Posterior vena cava (tissue), 2 donors: ENCODE data around the gene DENND4B. TPM values are rescaled to one million over a fixed set of nuclear protein-coding genes. Genes with fewer than 3 reads are reported as not detected.

Source experiments
- DNase-seq: peaks from one replicate; pipeline ENCODE4 v3.0.0-alpha.2; 2020; ENCODE audit warnings: low spot score
- intact Hi-C, 2 donors: fragments of 100-400 bp; cut with DNase I; formaldehyde crosslinking; loops; one replicate each; pipeline versions ENCODE4 v1.14.1 to v1.14.2; 2022 to 2023
- total RNA-seq, 2 donors: library from RNA; stranded (reverse); fragmentation: NEBNext Ultra II Directional; extraction: Animal tissue kit (Norgen Biotek cat#: 25700); gene quantifications; one replicate each; pipeline ENCODE4 v1.2.1, GENCODE V29; 2021
- donor health status: DM: yes; HTN: yes; CAD: no.
- donor health status: DM: yes; HTN: yes; CAD: no.

Gene DENND4B
- total RNA-seq, 2 donors from 2014 or later, result 41.7 to 47.5 TPM

- DNase-seq, result no peak
- intact Hi-C loops, result no loop called here
These were observed 27.0 kb upstream of the DENND4B start for GRCh38 chr1:153973525-153973924.

GRCh38 chr1:153973071-153973470, 26.6 kb upstream of the DENND4B start:
- DNase-seq, result no peak
- intact Hi-C loops, result no loop called here

GRCh38 chr1:153970346-153970745, 23.8 kb upstream of the DENND4B start:
- intact Hi-C loops, result no loop called here
- DNase-seq, result peak; percentile 18

GRCh38 chr1:153968972-153969371, 22.5 kb upstream of the DENND4B start:
- DNase-seq, result peak; percentile 35
- intact Hi-C loops, result no loop called here

- intact Hi-C loops, result no loop called here
These were observed 21.9 kb upstream of the DENND4B start for GRCh38 chr1:153968408-153968807.

GRCh38 chr1:153968000-153968363, 21.5 kb upstream of the DENND4B start:
- intact Hi-C loops, result no loop called here
- peak; percentile 75 for DNase-seq

More at GRCh38 chr1:153968408-153968807, 21.9 kb upstream of the DENND4B start:
- peak; percentile 74 for DNase-seq

- intact Hi-C loops, result no loop called here
- peak; percentile 96 for DNase-seq
These were observed 20.8 kb upstream of the DENND4B start, which contains the start of gene CREB3L4 for GRCh38 chr1:153967107-153967999. Gene CREB3L4, plus strand, starts transcription at chr1:153967902. Its CDS starts 624 bp downstream, at chr1:153968526.

GRCh38 chr1:153963850-153964331, 17.4 kb upstream of the DENND4B start:
- DNase-seq, result peak; percentile 85
- intact Hi-C loops, result no loop called here

GRCh38 chr1:153963030-153963849, 16.7 kb upstream of the DENND4B start, which contains the start of gene SLC39A1:
Gene SLC39A1, minus strand, starts transcription at chr1:153963537. Its CDS starts 822 bp downstream, at chr1:153962715.
- peak; percentile 99 for DNase-seq
- intact Hi-C loops, result no loop called here

GRCh38 chr1:153962088-153963029, 15.8 kb upstream of the DENND4B start:
- DNase-seq, result no peak
- intact Hi-C loops, result no loop called here

GRCh38 chr1:153961421-153961820, 14.9 kb upstream of the DENND4B start:
- no peak for DNase-seq
- intact Hi-C loops, result no loop called here

- DNase-seq, result no peak
- intact Hi-C loops, result no loop called here
These were observed 13.7 kb upstream of the DENND4B start for GRCh38 chr1:153960206-153960605.

GRCh38 chr1:153959454-153959853, 12.9 kb upstream of the DENND4B start:
- no peak for DNase-seq
- intact Hi-C loops, result no loop called here

GRCh38 chr1:153958961-153959260, 12.4 kb upstream of the DENND4B start:
- DNase-seq, result no peak

GRCh38 chr1:153958111-153958960, 11.8 kb upstream of the DENND4B start, which contains the start of gene CRTC2:
Gene CRTC2, minus strand, starts transcription at chr1:153958612. Its CDS starts 115 bp downstream, at chr1:153958497.
- intact Hi-C loops, result no loop called here

More at GRCh38 chr1:153958961-153959260, 12.4 kb upstream of the DENND4B start:
- intact Hi-C loops, result no loop called here

GRCh38 chr1:153957744-153958110, 11.2 kb upstream of the DENND4B start:
- intact Hi-C loops, result no loop called here
- no peak for DNase-seq

More at GRCh38 chr1:153958111-153958960, 11.8 kb upstream of the DENND4B start, which contains the start of gene CRTC2:
- peak; percentile 100 for DNase-seq

- intact Hi-C loops, result no loop called here
- DNase-seq, result no peak
These were observed 10.6 kb upstream of the DENND4B start for GRCh38 chr1:153956997-153957715.
